SU-DHL-6 (cell line): ENCODE results near the gene CNTNAP4.

Experiments
- CTCF ChIP-seq: fragments of 200-600 bp; sonication (generic); IDR thresholded peaks from one replicate; pipeline ENCODE4 v1.5.1; 2017; ENCODE audit warnings: antibody characterized with exemption, mild to moderate bottlenecking, low read length, moderate library complexity; ENCODE audit not compliant: insufficient read depth, poor library complexity, severe bottlenecking
- EZH2phosphoT487 ChIP-seq: fragments of 200-600 bp; sonication (generic), shearing (Covaris generic); conservative IDR thresholded peaks from 2 replicates; pipeline ENCODE4 v1.6.1; 2018; ENCODE audit warnings: mild to moderate bottlenecking, antibody characterized with exemption, low read length, moderate library complexity, mixed read lengths

DNA sequence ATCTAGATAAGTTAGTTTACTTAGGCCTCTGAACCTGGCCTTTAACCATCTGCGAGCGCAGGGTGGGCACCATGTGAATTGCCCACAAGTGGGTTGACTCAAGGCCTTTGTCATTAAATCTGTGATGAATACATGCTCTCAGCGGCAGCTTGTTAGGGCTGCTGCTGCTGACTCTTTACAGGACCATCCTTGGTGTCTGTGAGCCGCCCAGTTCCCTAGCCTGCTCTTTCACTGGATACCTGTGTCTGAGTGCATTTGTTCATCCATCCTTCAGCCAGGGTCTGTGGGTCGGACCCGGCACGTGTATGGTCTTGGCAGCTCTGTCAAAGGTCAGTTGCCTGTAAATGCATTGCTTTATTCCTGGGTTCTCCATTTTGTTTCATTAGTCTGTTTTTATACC lies 321.3 kb downstream of the CNTNAP4 start:
- TF ChIP-seq CTCF (no peak), EZH2phosphoT487 (no peak)
